GM10847 (cell line): ENCODE data around the gene CACNA1B.

Experiments
- POLR2A ChIP-seq: IDR thresholded peaks from 2 replicates; pipeline ENCODE4 v1.6.1; 2011; ENCODE audit not compliant: insufficient read length; ENCODE audit errors: extremely low read depth

The CACNA1B gene

DNA sequence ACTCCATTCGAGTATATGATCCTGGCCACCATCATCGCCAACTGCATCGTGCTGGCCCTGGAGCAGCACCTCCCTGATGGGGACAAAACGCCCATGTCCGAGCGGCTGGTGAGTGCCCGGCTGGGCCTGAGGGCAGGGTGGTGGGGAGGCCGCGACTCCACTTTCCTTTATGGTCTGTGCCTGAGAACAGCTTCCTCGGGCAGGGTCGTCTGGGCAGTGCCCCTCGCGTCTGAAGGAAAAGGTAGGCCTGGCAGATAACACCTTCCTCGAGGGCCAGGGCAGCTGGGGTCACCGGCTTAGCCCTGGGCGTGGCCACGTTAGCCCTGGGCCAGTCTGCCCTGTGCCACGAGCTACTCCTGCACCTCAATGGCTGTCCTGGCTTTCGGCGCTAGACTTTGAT is 1.5 kb downstream of the CACNA1B start:
- TF ChIP-seq POLR2A, result no peak

GRCh38 chr9:137879566-137880150 is 2.1 kb downstream of the CACNA1B start:
- TF ChIP-seq POLR2A, result no peak

DNA sequence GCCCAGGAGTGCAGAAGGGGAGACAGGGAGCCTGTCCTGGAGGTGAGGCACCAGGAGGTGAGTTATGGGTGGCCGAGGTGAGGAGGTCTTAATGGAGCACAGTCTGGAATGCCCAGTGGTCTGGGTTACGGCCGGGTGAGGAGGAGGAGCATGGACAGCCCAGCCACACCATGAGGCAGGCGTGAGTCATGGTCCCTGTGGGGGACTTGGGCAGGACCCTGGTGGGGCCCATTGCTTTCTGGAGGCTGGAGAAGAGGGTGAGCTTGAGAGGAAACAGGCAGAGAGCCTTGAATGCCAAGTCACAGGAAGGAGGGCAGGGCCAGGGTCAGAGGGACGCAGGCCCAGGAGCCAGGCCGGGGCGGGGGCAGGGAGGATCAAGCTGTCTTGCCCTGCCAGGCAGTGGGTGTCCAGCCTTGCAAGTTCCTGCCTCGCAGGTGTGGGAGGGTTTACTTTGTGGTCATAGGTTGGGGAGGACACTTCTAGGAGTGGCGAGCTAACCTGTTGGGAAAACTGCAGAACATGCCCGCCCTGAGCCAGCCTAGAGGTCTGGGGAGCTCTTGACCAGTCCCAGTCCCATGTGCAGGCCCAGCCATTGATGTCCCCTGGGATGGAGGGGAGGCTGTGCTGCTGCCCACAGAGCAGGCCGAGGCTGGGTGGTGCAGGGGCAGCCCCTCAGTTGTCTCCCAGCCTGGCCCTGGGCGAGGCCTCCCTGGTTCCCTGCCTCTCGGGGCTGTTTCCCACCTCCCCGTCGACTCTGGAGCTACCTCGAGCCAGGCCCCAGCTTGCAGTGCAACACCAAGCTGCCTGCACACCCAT is 2.8 kb downstream of the CACNA1B start:
- TF ChIP-seq POLR2A, result no peak

DNA sequence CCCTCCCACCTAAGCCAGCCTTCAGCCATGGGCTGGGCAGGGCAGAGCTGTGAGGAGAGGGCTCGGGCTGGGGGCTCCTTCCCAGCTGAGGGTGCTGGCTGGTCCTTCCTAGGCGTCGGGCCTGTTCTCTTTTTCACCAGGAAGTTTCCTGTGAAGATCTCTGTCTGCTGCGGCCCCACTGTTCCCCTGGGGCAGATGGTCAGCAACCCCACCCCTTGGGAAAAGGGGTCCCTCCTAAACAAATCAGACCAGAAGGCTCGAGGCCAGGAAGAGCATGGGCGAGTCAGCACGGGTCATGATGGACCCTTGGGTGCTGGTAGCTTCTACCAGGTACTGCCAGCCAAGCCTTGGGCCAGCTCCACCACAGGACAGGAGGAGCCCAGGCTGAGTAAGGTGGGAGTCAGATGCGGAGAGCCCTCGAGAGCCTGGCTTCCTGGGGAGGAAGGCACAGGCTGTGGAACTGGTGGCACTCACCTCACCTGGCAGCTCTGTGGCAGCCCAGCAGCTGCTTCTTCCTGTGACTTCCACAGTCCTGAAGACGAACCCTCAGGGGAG is 3.5 kb downstream of the CACNA1B start:
- no peak for TF ChIP-seq POLR2A

- TF ChIP-seq POLR2A, result no peak
These were observed 4.3 kb downstream of the CACNA1B start for GRCh38 chr9:137881591-137882505.

DNA sequence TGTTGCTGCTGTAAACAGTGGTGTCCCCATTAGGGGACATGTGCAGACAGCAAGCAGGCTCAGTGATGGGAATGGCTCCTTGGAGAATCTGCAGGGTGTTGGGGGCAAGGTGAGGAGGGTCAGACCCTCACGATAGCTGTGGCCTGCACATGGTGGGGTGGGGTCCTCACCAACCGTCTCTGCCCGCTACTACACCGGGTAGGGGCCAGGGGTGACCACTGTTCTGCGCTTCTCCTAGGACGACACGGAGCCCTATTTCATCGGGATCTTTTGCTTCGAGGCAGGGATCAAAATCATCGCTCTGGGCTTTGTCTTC is 4.9 kb downstream of the CACNA1B start:
- TF ChIP-seq POLR2A, result no peak

DNA sequence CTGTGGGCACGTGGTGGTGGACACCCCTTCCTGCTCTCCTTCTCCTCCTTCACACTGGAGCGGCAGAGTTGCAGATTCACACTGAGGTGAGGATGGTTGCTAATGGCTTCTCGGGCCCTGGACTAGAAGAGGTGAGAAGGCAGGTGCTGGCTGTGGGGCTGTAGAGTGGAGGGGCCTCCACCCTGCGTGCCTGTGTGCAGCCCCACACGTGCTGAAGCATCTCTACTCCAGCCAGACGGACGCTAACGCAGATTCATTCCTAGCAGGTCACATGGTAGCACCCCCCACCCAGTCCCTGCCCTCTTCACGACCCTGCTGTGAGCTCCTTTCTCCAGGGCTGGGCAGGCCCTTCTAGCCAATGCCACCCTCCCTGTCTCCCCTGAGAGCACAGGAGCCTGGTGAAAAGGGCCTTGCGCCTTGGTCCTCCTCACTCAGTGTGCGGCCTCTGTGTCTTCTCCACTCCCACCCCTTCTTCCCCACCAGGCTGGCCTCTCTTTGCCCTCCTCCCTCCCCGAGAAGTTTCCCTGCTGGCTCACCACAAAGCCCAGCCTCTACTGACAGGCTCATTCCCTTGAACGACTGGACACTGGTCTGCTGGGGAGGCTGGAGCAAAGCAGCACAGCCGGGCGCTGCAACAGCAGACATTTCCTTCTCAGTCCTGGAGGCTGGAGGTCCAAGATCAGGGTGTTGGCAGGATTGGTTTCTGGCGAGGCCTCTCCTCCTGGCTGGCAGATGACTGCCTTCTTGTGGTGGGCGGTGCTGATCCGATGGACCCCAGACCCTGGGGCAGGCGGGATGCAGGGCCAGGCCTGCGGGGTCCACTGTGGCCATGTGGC is 14.2 kb downstream of the CACNA1B start:
- no peak for TF ChIP-seq POLR2A

- no peak for TF ChIP-seq POLR2A
These were observed 15.0 kb downstream of the CACNA1B start for GRCh38 chr9:137892424-137893191.

DNA sequence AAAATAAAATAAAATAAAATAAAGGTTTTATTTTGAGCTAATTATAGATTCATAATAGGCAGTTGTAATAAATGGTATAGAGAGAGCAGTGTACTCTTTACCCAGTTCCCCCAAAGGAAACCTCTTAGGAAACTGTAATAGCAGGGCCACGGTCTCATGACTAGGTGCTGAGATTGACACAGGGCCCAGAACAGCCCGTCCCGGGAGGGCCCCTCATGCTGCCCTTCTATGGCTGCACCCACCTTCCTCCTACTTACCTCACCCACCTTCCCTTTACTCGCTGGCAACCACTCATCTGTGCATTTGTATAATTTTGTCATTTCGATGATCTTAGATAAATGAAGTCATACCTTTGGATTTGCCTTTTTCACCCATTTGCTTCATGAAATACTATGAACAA is 16.1 kb downstream of the CACNA1B start:
- TF ChIP-seq POLR2A, result no peak

GRCh38 chr9:137899551-137900360 is 22.2 kb downstream of the CACNA1B start:
- TF ChIP-seq POLR2A, result no peak

- no peak for TF ChIP-seq POLR2A
These were observed 23.2 kb downstream of the CACNA1B start for GRCh38 chr9:137900584-137901310.

DNA sequence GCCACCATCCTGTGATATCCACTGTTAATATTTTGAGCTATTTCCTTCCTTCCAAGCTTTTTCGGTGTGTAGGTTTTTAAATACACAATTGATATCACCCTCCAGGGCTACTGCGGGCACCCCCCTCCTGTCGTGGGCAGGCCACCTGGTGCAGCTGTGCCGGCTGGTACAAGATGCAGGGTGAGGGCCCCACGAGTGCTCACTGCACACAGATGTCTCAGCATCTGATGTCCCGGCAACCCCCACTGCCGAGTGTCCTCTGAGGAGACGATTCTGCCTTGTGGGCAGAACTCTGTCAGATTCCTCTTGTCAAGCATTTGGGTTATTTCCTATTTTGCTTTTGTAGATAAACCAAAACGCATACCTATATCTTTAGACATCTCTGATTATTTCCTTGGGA is 25.1 kb downstream of the CACNA1B start:
- no peak for TF ChIP-seq POLR2A

- TF ChIP-seq POLR2A, result no peak
These were observed 28.2 kb downstream of the CACNA1B start for GRCh38 chr9:137905740-137906139.

GRCh38 chr9:137907776-137908175 is 30.2 kb downstream of the CACNA1B start:
- no peak for TF ChIP-seq POLR2A
